Measurements from ENCODE around the gene BLTP1. TPM values are rescaled to one million over a fixed set of nuclear protein-coding genes. Genes with fewer than 3 reads are reported as not detected.

BLTP1 gene
- polyA plus RNA-seq, 3 donors: 2.7 to 35.1 (median 3.3) TPM

- peaks cover 24 to 28% of the 10 kb centered on the region in 2 donors for H3K4me1 ChIP-seq (ENCODE audit: control insufficient read depth in 1 of 2, insufficient read depth in 2 of 2, low read length in 2 of 2)
- H4K20me1 ChIP-seq (ENCODE audit: insufficient read depth, low read length): no peaks in the 10 kb centered on the region
- H3K79me2 ChIP-seq (ENCODE audit: insufficient read depth, low read length): peaks cover 25% of the 10 kb centered on the region
- Mint-ChIP-seq H3K9me3 (peaks cover 0 to 1% (median 0%) of the 10 kb centered on the region in 7 donors), H3K36me3 (peaks cover 10 to 15% of the 10 kb centered on the region in 2 donors), H3K4me3 (peak overlapping the region; percentile 65 to 86), H3K27me3 (ENCODE audit: low read depth in 3 of 3) (peaks cover 0 to 2% (median 2%) of the 10 kb centered on the region in 3 donors), H3K27ac (peak overlapping the region; percentile 88 to 99 (median 97)), H3K4me1 (peaks cover 34% of the 10 kb centered on the region)
- H3K27ac ChIP-seq (ENCODE audit: low read depth in 1 of 2, low read length in 2 of 2): peak overlapping the region in 1 of 2 donors; percentile 94
- peak overlapping the region; percentile 96 for H2AFZ ChIP-seq (ENCODE audit: insufficient read depth, low read depth, low read length, poor library complexity, severe bottlenecking)
- no peaks in the 10 kb centered on the region for H3K27me3 ChIP-seq (ENCODE audit: control insufficient read depth in 2 of 2, insufficient read depth in 2 of 2, low read length in 2 of 2)
- peak; percentile 57 to 86 (median 80) for DNase-seq
- H3K9me3 ChIP-seq (replicated peaks in 1 of 2; ENCODE audit: control insufficient read depth in 1 of 2, insufficient read depth in 1 of 2, low read length in 2 of 2): no peaks in the 10 kb centered on the region
- H3K36me3 ChIP-seq (replicated peaks in 1 of 2; ENCODE audit: control insufficient read depth in 1 of 2, insufficient read depth in 2 of 2, low read length in 2 of 2): peaks cover 0 to 7% of the 10 kb centered on the region in 2 donors
- no peak overlapping the region for H3K9ac ChIP-seq (ENCODE audit: insufficient read depth, low read length, poor library complexity, severe bottlenecking)
- peak overlapping the region; percentile 97 for H3K4me2 ChIP-seq (replicated peaks; ENCODE audit: extremely low read depth, low read length, poor library complexity, severe bottlenecking)
- no CpG with 5 or more reads among the region's 2 CpGs for WGBS (ENCODE audit: insufficient coverage)
- no peak for TF ChIP-seq CTCF (IDR thresholded peaks at IDR 0.05)
- peak overlapping the region in 2 of 3 experiments; percentile 91 to 92 for H3K4me3 ChIP-seq (replicated peaks in 1 of 3; ENCODE audit: low read depth in 2 of 3, low read length in 3 of 3)
- intact Hi-C loops (cut with micrococcal nuclease): no loop called here
These were observed 1.2 kb upstream of the BLTP1 start for GRCh38 chr4:122150931-122151330.

- DNase-seq: peak in 2 of 3 donors; percentile 15 to 22
- Histone ChIP-seq H3K79me2 (ENCODE audit: insufficient read depth, low read length) (peaks cover 43% of the 10 kb centered on the region), H3K9ac (ENCODE audit: insufficient read depth, low read length, poor library complexity, severe bottlenecking) (peak overlapping the region; percentile 96), H3K4me3 (replicated peaks in 1 of 3; ENCODE audit: low read depth in 2 of 3, low read length in 3 of 3) (peak overlapping the region; percentile 77 to 92 (median 91)), H3K27me3 (ENCODE audit: control insufficient read depth in 2 of 2, insufficient read depth in 2 of 2, low read length in 2 of 2) (no peaks in the 10 kb centered on the region), H2AFZ (ENCODE audit: insufficient read depth, low read depth, low read length, poor library complexity, severe bottlenecking) (peak overlapping the region; percentile 96), H3K4me1 (ENCODE audit: control insufficient read depth in 1 of 2, insufficient read depth in 2 of 2, low read length in 2 of 2) (peaks cover 24 to 28% of the 10 kb centered on the region in 2 donors), H3K36me3 (replicated peaks in 1 of 2; ENCODE audit: control insufficient read depth in 1 of 2, insufficient read depth in 2 of 2, low read length in 2 of 2) (peaks cover 4 to 25% of the 10 kb centered on the region in 2 donors), H3K9me3 (replicated peaks in 1 of 2; ENCODE audit: control insufficient read depth in 1 of 2, insufficient read depth in 1 of 2, low read length in 2 of 2) (no peaks in the 10 kb centered on the region), H3K4me2 (replicated peaks; ENCODE audit: extremely low read depth, low read length, poor library complexity, severe bottlenecking) (peak overlapping the region; percentile 97), H4K20me1 (ENCODE audit: insufficient read depth, low read length) (peaks cover 7% of the 10 kb centered on the region), H3K27ac (ENCODE audit: low read depth in 1 of 2, low read length in 2 of 2) (peak overlapping the region; percentile 64 to 94)
- no peak for TF ChIP-seq CTCF (IDR thresholded peaks at IDR 0.05)
- H3K36me3 Mint-ChIP-seq: peaks cover 20 to 24% of the 10 kb centered on the region in 2 donors
- peak overlapping the region; percentile 83 to 92 (median 88) for H3K27ac Mint-ChIP-seq
- peaks cover 0 to 2% (median 2%) of the 10 kb centered on the region in 3 donors for H3K27me3 Mint-ChIP-seq (ENCODE audit: low read depth in 3 of 3)
- H3K4me1 Mint-ChIP-seq: peaks cover 41% of the 10 kb centered on the region
- H3K4me3 Mint-ChIP-seq: peak overlapping the region; percentile 86 to 98
- H3K9me3 Mint-ChIP-seq: peaks cover 0 to 1% (median 0%) of the 10 kb centered on the region in 7 donors
- intact Hi-C loops (cut with micrococcal nuclease): no loop called here
- WGBS (ENCODE audit: insufficient coverage): 0% methylated on average over 12 of the region's 16 CpGs
These were observed 638 bp downstream of the BLTP1 start for GRCh38 chr4:122152711-122153226.

All from CD14-positive monocyte (primary cell).